Testis (tissue), 2 donors: Measurements from ENCODE around the gene PRR16.

Source experiments
- CTCF ChIP-seq, 3 experiments: fragments of 450-650 bp in 2 of 3; fragments of 200-600 bp in 1 of 3; sonication (generic) in 1 of 3; IDR thresholded peaks; one replicate each; pipeline ENCODE4 v1.5.1; 2016 to 2019; ENCODE audit warnings: antibody characterized with exemption in 3 of 3, mild to moderate bottlenecking in 2 of 3, moderate library complexity in 1 of 3
- POLR2A ChIP-seq: fragments of 450-650 bp; IDR thresholded peaks from one replicate; pipeline ENCODE4 v1.6.1; 2017; ENCODE audit warnings: antibody characterized with exemption, mild to moderate bottlenecking, moderate library complexity

- no peak for TF ChIP-seq CTCF (IDR thresholded peaks at IDR 0.05)
- no peak for TF ChIP-seq POLR2A
These were observed 231.3 kb downstream of the PRR16 start for GRCh38 chr5:120695368-120695880.
